HCEC 1CT (cell line): ENCODE results near the gene MUCL3.
"Not testable (repeated sequence)": the region's sequence is repeated elsewhere in the genome, so short reads cannot be mapped to it uniquely, and the experiment has no call there.

Experiments
- DNase-seq: peaks from one replicate; pipeline ENCODE4 v3.0.0-alpha.2; 2017

The MUCL3 gene

GRCh38 chr6:30940361-30940986, at the start of gene MUCL3:
MUCL3 (plus strand) TSS chr6:30940973; CDS start chr6:30941000, 27 bp downstream.
- DNase-seq: no peak

GRCh38 chr6:30891450-30891723, 49.4 kb upstream of the MUCL3 start:
- DNase-seq: no peak

- DNase-seq: no peak
Observed at GRCh38 chr6:30891816-30892538, 48.8 kb upstream of the MUCL3 start.

- DNase-seq: no peak
Observed at GRCh38 chr6:30893001-30893591, 47.7 kb upstream of the MUCL3 start.

GRCh38 chr6:30893666-30894065, 47.1 kb upstream of the MUCL3 start:
- no peak for DNase-seq

GRCh38 chr6:30894381-30894780, 46.4 kb upstream of the MUCL3 start:
- no peak for DNase-seq

GRCh38 chr6:30894935-30895334, 45.8 kb upstream of the MUCL3 start:
- no peak for DNase-seq

- DNase-seq: no peak
Observed at GRCh38 chr6:30895343-30895742, 45.4 kb upstream of the MUCL3 start.

GRCh38 chr6:30896541-30896940, 44.2 kb upstream of the MUCL3 start:
- DNase-seq: no peak

GRCh38 chr6:30897882-30898281, 42.9 kb upstream of the MUCL3 start:
- DNase-seq: no peak

- no peak for DNase-seq
Observed at GRCh38 chr6:30898750-30899360, 41.9 kb upstream of the MUCL3 start.

- DNase-seq: no peak
Observed at GRCh38 chr6:30900863-30901417, 39.8 kb upstream of the MUCL3 start.

- DNase-seq: no peak
Observed at GRCh38 chr6:30901436-30901835, 39.3 kb upstream of the MUCL3 start.

- DNase-seq: not testable (repeated sequence)
Observed at GRCh38 chr6:30902196-30902595, 38.6 kb upstream of the MUCL3 start.

GRCh38 chr6:30902709-30903108, 38.1 kb upstream of the MUCL3 start:
- no peak for DNase-seq

- no peak for DNase-seq
Observed at GRCh38 chr6:30903236-30903635, 37.5 kb upstream of the MUCL3 start.

GRCh38 chr6:30907290-30907757, 33.4 kb upstream of the MUCL3 start:
- not testable (repeated sequence) for DNase-seq

- peak; percentile 99 for DNase-seq
Observed at GRCh38 chr6:30907758-30908591, 32.8 kb upstream of the MUCL3 start, which contains the start of gene GTF2H4. GTF2H4 (plus strand) TSS chr6:30908207.

- DNase-seq: no peak
Observed at GRCh38 chr6:30908700-30909099, 32.1 kb upstream of the MUCL3 start.

- DNase-seq: not testable (repeated sequence)
Observed at GRCh38 chr6:30910473-30910872, 30.3 kb upstream of the MUCL3 start.

- no peak for DNase-seq
Observed at GRCh38 chr6:30912746-30913520, 27.8 kb upstream of the MUCL3 start.

- DNase-seq: no peak
Observed at GRCh38 chr6:30913721-30914075, 27.1 kb upstream of the MUCL3 start.
